ENCODE data around the gene TMEM255B. TPM values are rescaled to one million over a fixed set of nuclear protein-coding genes. Genes with fewer than 3 reads are reported as not detected.

TMEM255B gene
- total RNA-seq, 1 experiment from 2014 or later: 26.3 TPM

DNA sequence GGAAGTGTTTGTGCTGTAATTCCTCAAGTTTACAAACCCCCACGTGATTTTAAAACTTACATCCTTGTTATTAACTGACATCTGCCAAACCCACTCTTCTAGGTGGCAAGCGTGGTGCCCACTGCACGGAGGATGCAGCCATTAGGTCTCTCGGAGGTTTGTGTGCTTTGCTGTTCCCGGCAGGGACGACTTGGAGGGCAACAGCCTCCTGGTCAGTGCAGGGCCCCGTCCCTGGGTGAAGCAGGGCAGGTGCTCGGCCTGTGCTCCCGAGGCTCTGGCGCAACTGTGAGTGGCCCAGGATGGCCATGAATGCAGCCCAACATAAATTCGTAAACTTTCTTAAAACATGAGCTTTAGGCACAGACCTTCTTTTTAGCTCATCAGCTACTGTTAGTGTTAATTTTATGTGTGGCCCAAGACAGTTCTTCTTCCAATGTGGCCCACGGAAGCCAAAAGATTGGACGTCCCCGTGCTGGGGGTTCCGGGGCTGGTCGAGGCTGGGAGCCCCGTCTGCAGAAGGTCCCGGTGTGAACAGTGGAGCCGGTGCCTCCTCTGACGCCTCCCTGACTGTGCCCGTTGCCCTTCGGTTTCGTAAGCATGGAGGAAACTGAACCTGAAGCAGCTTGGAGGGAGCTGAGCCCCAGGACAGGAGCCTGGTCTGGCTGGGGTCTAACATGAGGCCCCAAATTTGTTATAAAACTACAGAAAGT is 93.0 kb downstream of the TMEM255B start:
- peaks cover 4% of the 10 kb centered on the region for H3K4me1 ChIP-seq (ENCODE audit: control insufficient read depth, insufficient read depth, low read length)
- in situ Hi-C loops (cut with HindIII; ENCODE audit: low pct_unique_long_range_greater_than_20kb, low sequenced_read_pairs) (no loop called here), intact Hi-C loops (cut with micrococcal nuclease; ENCODE audit: unreplicated experiment) (no loop called here)
- no peak for DNase-seq (ENCODE audit: low read depth, low spot score)
- TF ChIP-seq TCF7L2 (IDR thresholded peaks at IDR 0.05; ENCODE audit: low read depth, low read length) (no peak), POLR2AphosphoS5 (IDR thresholded peaks at IDR 0.05; ENCODE audit: low read depth, low read length) (no peak), SIN3A (IDR thresholded peaks at IDR 0.05; ENCODE audit: borderline replicate concordance, insufficient read depth, low read depth, low read length) (no peak)
- TF ChIP-seq, protein P1, sequence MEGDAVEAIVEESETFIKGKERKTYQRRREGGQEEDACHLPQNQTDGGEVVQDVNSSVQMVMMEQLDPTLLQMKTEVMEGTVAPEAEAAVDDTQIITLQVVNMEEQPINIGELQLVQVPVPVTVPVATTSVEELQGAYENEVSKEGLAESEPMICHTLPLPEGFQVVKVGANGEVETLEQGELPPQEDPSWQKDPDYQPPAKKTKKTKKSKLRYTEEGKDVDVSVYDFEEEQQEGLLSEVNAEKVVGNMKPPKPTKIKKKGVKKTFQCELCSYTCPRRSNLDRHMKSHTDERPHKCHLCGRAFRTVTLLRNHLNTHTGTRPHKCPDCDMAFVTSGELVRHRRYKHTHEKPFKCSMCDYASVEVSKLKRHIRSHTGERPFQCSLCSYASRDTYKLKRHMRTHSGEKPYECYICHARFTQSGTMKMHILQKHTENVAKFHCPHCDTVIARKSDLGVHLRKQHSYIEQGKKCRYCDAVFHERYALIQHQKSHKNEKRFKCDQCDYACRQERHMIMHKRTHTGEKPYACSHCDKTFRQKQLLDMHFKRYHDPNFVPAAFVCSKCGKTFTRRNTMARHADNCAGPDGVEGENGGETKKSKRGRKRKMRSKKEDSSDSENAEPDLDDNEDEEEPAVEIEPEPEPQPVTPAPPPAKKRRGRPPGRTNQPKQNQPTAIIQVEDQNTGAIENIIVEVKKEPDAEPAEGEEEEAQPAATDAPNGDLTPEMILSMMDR (IDR thresholded peaks at IDR 0.05): no peak
- TF ChIP-seq, protein P2, sequence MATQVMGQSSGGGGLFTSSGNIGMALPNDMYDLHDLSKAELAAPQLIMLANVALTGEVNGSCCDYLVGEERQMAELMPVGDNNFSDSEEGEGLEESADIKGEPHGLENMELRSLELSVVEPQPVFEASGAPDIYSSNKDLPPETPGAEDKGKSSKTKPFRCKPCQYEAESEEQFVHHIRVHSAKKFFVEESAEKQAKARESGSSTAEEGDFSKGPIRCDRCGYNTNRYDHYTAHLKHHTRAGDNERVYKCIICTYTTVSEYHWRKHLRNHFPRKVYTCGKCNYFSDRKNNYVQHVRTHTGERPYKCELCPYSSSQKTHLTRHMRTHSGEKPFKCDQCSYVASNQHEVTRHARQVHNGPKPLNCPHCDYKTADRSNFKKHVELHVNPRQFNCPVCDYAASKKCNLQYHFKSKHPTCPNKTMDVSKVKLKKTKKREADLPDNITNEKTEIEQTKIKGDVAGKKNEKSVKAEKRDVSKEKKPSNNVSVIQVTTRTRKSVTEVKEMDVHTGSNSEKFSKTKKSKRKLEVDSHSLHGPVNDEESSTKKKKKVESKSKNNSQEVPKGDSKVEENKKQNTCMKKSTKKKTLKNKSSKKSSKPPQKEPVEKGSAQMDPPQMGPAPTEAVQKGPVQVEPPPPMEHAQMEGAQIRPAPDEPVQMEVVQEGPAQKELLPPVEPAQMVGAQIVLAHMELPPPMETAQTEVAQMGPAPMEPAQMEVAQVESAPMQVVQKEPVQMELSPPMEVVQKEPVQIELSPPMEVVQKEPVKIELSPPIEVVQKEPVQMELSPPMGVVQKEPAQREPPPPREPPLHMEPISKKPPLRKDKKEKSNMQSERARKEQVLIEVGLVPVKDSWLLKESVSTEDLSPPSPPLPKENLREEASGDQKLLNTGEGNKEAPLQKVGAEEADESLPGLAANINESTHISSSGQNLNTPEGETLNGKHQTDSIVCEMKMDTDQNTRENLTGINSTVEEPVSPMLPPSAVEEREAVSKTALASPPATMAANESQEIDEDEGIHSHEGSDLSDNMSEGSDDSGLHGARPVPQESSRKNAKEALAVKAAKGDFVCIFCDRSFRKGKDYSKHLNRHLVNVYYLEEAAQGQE (IDR thresholded peaks at IDR 0.05; ENCODE audit: insufficient read depth in 1 of 2, low read depth in 2 of 2, low read length in 1 of 2): no peak
- H3K36me3 ChIP-seq (ENCODE audit: control insufficient read depth, insufficient read depth, low read length): no peaks in the 10 kb centered on the region
- no peak overlapping the region for H3K27ac ChIP-seq (ENCODE audit: low read length)
- no TSS peak for BruUV-seq (replicated peaks)
- no peak overlapping the region for H3K4me3 ChIP-seq (ENCODE audit: low read depth in 2 of 2, low read length in 2 of 2)
- ATAC-seq: no peak
- POLR2A ChIA-PET: interaction anchor here (0.6 kb wide), 1 partner anchor 9 kb away, joined by 3 read pairs; no protein-coding TSS in a partner anchor
- CTCF ChIA-PET: no interaction called here
- no peaks in the 10 kb centered on the region for H3K9me3 ChIP-seq (ENCODE audit: control insufficient read depth, insufficient read depth, low read depth, low read length)
- H3K27me3 ChIP-seq (ENCODE audit: control insufficient read depth, insufficient read depth, low read length): no peaks in the 10 kb centered on the region

DNA sequence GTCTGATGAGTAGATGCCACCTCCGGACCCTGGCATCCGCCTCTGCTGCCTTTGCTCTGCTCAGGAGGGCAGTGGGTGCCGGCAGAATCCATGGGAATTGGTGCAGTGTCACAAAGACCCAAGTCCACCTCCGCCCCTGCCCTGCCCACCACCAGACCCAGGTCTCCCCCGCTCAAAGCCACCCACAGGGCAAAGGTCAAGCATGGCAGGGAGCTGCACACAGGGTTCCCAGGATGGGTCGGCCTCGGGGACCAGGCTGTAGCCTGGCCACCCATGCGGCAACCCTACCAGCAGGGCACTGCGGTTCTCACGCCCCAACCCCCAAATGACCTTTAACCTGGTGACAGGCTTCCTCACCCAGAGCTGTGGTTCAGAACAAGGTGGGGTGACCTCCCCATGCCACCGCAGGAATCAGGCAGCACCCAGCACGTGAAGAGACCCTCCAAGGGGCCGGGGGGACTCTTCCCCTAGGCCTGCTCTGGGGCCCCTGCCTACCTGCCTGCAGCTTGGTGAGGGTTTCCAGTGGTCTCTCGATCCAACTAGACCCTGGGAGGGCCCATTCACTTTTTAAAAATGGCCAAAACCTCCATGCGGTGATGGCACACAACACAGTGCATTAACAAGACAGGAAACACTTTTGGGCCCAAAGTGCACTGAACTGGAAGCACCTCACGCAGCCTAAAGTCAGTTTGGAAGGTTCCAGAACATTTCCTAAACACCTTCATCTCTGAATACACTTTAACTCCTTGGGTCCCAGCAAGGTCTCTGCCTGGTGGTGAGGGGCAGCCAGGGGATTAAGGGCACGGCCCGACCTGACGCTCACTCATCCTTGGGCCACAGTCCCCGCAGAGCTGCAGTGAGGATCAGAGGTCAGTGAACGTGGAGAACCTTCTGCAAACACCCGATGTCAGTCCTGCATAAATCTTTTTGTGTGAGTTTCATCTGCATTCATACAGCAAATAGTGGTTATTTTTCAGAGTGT is 93.8 kb downstream of the TMEM255B start:
- ChIA-PET CTCF (no interaction called here), POLR2A (interaction anchor here (0.6 kb wide), 1 partner anchor 9 kb away, joined by 3 read pairs; no protein-coding TSS in a partner anchor)
- BruUV-seq (replicated peaks): no TSS peak
- no peaks in the 10 kb centered on the region for H3K27me3 ChIP-seq (ENCODE audit: control insufficient read depth, insufficient read depth, low read length)
- no peaks in the 10 kb centered on the region for H3K36me3 ChIP-seq (ENCODE audit: control insufficient read depth, insufficient read depth, low read length)
- no peak for DNase-seq (ENCODE audit: low read depth, low spot score)
- no peaks in the 10 kb centered on the region for H3K9me3 ChIP-seq (ENCODE audit: control insufficient read depth, insufficient read depth, low read depth, low read length)
- no peak for TF ChIP-seq POLR2AphosphoS5 (IDR thresholded peaks at IDR 0.05; ENCODE audit: low read depth, low read length)
- TF ChIP-seq TCF7L2 (IDR thresholded peaks at IDR 0.05; ENCODE audit: low read depth, low read length): no peak
- TF ChIP-seq, protein P1 (IDR thresholded peaks at IDR 0.05): no peak
- TF ChIP-seq SIN3A (IDR thresholded peaks at IDR 0.05; ENCODE audit: borderline replicate concordance, insufficient read depth, low read depth, low read length): no peak
- TF ChIP-seq, protein P2 (IDR thresholded peaks at IDR 0.05; ENCODE audit: insufficient read depth in 1 of 2, low read depth in 2 of 2, low read length in 1 of 2): no peak
- no peak for ATAC-seq
- intact Hi-C loops (cut with micrococcal nuclease; ENCODE audit: unreplicated experiment): no loop called here
- in situ Hi-C loops (cut with HindIII; ENCODE audit: low pct_unique_long_range_greater_than_20kb, low sequenced_read_pairs): no loop called here
- H3K4me3 ChIP-seq (ENCODE audit: low read depth in 2 of 2, low read length in 2 of 2): no peak overlapping the region
- peaks cover 8% of the 10 kb centered on the region for H3K4me1 ChIP-seq (ENCODE audit: control insufficient read depth, insufficient read depth, low read length)
- no peak overlapping the region for H3K27ac ChIP-seq (ENCODE audit: low read length)

All from Panc1 (cell line).